Measurements from ENCODE around the gene LCORL.

DNA sequence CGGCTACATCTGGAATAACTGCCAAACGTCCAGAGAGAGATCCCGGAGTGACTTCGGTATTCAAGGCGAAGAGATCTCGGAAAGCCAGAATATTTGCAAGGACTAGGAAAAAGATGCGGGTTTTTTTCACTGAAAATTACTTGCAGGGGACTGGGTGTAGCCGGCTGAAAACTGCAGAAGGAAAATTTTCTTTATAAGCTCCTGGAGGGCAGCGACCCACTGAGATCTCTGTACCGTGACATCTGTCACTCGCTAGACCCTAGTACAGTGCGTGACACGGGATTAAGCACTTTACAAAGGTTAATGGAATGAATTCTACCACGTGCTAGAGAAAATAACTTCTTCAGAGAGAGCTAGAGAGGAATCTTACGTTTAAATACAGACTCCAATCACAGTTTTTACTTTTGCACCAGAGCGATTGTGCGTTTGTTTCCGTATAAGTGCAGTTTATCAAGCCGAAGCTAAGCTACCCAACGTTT lies 1.1 kb upstream of the LCORL start:
- TF ChIP-seq CTCF (IDR thresholded peaks at IDR 0.05) (no peak), POLR2A (IDR thresholded peaks at IDR 0.05) (no peak)

Measured in body of pancreas (tissue), 4 donors.